ENCODE data around the gene SLC12A4.
A peak's percentile ranks its signal among the peaks of the same experiment; 100 is the strongest.

The SLC12A4 gene

DNA sequence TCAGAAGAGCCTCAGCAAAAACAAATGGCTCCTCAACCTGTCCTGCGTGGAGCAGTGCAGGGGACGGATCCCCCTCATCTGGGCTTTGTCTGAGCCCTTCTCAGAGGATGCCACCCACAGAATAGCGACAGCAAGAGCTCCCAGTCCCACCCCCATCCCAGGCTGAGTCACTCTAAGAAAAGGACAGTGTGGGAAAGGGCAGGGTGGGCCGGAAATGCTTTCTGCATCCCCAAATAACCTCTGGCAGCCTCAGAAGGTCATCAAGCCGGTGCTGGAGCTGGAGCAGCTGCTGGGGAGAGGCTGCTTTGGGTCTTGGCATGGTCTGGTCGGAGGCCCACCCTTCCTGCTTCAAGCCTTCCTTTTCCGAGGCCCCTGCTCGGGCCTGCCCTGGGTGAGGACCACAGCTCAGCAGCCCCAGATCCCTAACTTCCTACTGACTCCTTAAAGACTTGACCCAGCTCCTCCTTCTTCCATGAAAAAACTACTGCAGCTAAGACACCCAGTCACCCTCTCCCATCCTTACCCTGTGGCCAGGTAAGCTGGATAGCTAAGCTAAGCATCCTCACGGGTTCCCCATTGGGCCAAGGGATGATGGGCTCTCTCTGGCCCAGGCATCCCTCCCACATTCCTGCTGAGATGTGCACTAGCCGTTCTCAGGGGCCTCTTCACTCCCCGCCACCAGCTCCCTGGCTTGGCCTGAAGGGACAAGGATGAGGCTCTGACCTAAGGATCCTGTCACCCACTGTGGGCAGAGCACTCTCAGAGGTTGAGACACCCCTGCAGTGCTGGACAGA is 8.7 kb downstream of the SLC12A4 start:
- Histone ChIP-seq H3K27ac (peak overlapping the region; percentile 44 to 84), H3K4me3 (peak overlapping the region; percentile 37)
- no peak for DNase-seq (ENCODE audit: low spot score)
- TF ChIP-seq, protein P1, sequence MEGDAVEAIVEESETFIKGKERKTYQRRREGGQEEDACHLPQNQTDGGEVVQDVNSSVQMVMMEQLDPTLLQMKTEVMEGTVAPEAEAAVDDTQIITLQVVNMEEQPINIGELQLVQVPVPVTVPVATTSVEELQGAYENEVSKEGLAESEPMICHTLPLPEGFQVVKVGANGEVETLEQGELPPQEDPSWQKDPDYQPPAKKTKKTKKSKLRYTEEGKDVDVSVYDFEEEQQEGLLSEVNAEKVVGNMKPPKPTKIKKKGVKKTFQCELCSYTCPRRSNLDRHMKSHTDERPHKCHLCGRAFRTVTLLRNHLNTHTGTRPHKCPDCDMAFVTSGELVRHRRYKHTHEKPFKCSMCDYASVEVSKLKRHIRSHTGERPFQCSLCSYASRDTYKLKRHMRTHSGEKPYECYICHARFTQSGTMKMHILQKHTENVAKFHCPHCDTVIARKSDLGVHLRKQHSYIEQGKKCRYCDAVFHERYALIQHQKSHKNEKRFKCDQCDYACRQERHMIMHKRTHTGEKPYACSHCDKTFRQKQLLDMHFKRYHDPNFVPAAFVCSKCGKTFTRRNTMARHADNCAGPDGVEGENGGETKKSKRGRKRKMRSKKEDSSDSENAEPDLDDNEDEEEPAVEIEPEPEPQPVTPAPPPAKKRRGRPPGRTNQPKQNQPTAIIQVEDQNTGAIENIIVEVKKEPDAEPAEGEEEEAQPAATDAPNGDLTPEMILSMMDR (IDR thresholded peaks at IDR 0.05) = no peak

DNA sequence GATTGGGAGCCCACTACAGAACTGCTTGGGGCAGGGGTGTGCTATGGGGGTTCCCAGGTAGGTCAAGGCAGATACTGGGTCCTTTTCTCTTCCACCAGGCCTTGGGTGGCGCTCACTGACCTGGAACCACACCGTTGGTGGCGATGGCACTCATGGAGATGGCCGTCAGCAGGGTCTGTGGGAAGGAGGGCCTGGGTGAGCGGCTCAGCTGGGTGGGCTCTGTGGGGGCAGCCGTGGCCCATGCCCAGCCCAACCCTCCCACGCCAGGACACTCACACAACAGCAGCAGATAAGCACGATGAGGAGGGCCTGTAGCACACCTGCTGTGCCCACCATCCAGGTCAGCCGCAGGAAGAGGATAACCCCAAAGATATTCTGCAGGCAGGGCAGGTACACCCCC is 10.8 kb downstream of the SLC12A4 start:
- Histone ChIP-seq H3K27ac (peak overlapping the region in 1 of 2 donors; percentile 84), H3K4me3 (no peak overlapping the region)
- DNase-seq (ENCODE audit: low spot score) = no peak
- TF ChIP-seq, protein P1 (IDR thresholded peaks at IDR 0.05) = no peak

DNA sequence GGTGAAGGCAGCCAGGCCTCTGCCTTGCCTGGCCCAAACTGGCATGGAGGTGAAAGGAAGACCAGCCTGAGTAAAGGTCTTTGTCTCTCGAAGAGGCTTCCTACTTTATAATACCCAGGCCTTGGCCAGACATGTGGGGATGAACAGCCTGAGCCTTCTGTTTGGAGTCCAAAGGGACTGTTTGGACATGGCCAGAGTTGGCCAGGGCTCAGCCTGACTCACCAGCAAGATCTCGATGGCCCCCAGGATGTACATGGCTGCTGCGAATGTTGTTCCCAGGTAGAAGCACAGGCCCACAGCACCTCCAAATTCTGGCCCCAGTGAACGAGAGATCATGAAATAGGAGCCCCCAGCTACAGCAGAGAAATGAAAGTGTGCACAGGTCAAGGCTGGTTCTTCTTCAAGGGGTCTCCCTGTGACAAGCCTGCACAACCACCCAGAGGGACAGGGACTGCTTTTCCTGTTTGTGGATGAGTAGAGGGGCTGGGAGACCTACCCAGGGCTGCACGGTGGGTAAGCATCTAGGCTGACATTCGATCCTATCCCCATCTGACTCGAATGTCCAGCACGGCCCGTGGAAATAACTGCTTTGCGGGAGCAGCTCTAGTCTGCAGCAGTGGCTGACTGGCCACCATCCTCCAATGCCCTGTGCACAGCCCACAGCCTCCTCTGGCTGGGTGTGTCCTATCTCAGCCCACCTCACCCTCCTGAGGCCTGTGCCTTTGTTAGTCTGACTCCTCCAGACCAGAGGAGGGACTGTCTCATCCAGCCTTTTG is 13.8 kb downstream of the SLC12A4 start:
- Histone ChIP-seq H3K27ac (peak overlapping the region in 1 of 2 donors; percentile 16), H3K4me3 (no peak overlapping the region)
- no peak for DNase-seq (ENCODE audit: low spot score)
- TF ChIP-seq, protein P1 (IDR thresholded peaks at IDR 0.05) = no peak

DNA sequence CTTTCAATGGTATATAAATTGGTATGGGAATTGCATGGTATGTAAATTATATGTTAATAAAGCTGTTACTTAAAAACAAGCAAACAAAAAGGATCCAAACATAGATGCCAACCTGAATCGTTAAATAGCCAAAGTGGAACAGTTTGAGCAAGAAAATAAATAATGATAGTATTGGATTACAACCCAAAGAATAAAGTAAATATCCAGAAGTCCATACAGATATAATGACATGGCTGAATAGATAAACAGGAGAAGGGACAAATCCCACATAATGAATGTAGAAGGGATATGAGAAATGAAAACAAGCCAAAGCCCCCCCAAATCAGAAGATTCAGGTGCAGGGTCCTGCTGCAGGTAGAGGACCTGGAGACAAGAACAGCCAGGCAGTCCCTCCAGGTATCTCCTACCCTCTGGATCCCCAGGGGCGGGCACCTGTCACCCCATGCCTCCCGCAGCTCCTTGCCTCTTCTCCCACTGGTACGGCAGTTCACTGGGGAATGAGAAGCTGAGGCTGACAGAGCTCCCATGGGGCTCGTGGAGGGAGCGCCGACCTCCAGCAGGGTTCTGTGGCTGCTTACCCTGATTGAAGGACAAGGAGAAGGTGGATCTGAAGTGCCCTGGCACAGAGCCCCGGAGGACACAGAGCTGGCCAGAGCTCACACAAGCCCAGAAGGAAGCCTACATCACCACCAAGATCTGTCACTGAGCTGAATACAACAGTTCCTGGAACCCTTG is 14.6 kb downstream of the SLC12A4 start:
- no peak for DNase-seq (ENCODE audit: low spot score)
- H3K27ac ChIP-seq = no peak overlapping the region
- TF ChIP-seq, protein P1 (IDR thresholded peaks at IDR 0.05) = no peak
- H3K4me3 ChIP-seq = no peak overlapping the region

DNA sequence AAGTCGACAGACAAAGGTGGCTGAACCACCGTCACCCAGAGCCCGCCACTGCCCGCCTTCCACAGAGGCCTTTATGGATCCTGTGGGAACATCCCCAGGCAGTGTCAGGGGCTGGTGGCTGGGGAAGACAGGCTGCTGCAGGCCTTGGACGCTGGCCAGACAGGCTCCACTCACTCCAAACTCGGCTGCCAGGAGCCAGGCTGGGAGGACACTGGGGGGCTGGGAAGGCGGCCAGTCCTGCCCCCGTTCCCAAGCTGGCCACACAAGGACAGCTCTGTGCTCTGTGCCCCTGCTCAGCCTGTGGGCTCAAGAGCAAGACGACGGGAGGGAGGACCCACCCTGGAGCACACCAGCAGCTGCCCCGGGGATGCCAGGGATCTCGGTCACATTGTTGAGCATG is 17.0 kb downstream of the SLC12A4 start:
- DNase-seq (ENCODE audit: low spot score) = no peak
- H3K27ac ChIP-seq = peak overlapping the region in 1 of 2 donors; percentile 69
- TF ChIP-seq, protein P1 (IDR thresholded peaks at IDR 0.05) = no peak
- H3K4me3 ChIP-seq = no peak overlapping the region

DNA sequence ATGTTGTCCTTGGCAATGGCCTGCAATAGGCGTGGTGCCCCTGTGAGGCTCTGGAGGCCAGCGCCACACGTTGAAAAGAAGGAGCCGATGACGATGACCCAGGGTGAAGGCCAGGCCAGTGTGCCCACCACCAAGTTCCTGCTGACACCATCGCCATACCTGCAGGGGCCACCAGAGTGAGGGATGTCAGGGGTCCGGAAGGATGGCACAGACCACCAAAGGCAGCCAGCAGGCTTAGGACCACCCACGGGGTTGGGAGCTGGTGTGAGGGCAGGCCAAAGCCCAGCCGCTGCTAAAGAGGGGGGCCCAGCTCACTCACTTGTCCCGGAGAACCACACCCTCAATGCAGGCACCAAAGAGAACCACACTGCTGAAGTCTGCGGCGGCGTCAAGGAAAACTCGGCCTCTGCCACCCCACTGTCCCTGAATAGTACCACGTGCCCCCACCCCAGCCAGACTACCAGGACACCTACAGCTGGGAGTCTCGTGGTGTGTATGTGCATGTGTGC is 18.0 kb downstream of the SLC12A4 start:
- no peak for DNase-seq (ENCODE audit: low spot score)
- TF ChIP-seq, protein P1 (IDR thresholded peaks at IDR 0.05) = no peak
- Histone ChIP-seq H3K27ac (no peak overlapping the region), H3K4me3 (no peak overlapping the region)
